HG03558 (cell line): ENCODE results near the gene SLMAP.

Experiments
- ATAC-seq: cut with Tn5 transposase; IDR thresholded peaks from one replicate; pipeline ENCODE4 v1.9.1; 2021; ENCODE audit warnings: moderate number of reproducible peaks; ENCODE audit not compliant: unreplicated experiment; ENCODE audit errors: extremely low read depth

The SLMAP gene

GRCh38 chr3:57952651-57953050 lies 196.5 kb downstream of the SLMAP start:
- no peak for ATAC-seq

- no peak for ATAC-seq
Measured at GRCh38 chr3:57953576-57953975, 197.5 kb downstream of the SLMAP start.

- no peak for ATAC-seq
Measured at GRCh38 chr3:57956119-57956832, 200.2 kb downstream of the SLMAP start.

DNA sequence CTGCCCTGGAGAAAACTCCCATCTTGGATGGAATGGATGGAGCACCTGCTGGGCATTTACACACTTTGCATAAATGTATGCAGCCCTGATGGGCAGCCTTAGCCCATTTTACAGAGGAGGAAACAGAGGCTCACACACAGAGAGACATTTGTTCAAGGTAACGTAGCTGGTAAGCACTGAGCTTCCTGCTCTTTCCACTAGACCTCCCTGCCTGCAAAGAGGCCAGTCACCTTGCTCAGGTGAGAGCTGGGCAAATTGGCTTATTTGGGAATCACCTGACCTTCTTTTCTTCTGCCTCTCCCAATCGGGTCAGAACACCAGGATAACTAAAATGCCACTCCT lies 200.7 kb downstream of the SLMAP start:
- no peak for ATAC-seq

- ATAC-seq, result no peak
Measured at GRCh38 chr3:57957824-57958223, 201.7 kb downstream of the SLMAP start.

DNA sequence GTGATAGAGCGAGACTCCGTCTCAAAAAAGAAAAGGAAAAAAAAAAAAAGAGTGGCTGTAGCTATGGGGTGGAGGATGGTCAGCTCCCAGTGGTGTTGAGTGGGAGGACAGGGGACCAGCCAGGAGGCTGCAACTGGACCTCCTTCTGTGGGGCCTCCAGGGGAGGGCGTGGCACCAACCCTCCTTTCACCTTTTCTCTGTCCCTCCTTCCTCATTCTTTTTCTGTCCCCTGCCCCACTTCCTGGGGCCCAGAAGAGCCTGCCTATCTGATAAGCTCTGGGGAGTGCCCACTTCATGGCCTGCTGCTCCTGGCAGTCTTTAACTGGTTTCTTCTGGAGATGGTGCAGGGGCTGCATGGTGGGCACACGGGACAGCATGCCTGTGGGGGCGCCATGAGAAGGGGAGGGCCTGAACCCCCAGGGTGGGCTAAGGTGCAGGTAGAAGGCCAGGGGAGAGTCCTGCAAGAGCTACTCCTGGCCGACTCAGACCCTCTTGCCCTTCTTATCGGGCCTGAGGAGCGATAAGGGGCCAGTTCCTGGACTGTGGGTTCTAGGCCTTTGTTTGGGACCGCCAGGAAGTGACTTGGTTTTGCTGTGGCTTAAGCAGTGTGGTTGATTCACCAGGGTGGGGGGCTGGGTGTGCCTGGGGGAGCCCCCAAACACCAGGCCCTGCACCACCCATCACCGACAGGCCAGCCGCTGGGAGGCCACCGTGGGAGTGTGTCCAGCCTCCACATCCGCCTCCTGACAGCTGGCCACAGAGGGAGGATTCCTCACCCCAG lies 202.7 kb downstream of the SLMAP start:
- no peak for ATAC-seq

DNA sequence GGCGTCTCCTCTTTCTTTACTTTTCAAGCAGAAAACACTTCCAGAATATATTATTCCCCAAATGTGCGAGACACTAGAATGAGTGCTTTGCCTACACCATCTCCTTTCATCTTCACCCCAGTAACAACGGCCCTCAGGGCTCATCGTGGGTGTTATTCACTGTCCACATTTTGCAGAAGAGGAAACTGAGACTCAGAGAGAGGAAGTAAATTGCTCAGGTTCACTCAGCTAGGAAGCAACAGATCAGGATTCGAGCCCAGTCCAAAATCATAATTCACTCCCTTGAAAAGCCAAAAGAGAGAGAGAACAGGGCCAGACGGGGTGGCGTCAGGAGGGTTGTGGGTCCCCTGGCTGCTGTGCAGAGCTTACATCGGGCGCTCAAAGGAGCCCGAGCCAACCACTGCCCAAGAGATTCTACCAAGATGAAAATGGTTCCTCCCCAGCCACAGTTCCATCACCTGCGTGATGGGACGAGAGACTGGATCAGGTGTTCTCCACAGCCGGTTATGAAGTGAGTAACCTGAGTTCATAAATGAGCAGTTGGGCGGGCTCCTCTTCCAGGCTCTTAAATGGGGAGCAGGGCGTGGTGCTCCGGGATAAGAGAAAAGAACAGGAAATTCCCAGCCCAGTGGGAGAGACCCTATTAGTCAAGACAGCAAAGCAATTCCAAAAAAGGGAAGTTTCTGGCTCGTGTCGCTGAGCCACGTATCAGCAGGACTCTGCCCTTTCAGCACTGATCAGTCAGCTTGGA lies 203.5 kb downstream of the SLMAP start:
- ATAC-seq, result no peak

GRCh38 chr3:57960174-57960505 lies 204.0 kb downstream of the SLMAP start:
- ATAC-seq, result no peak

DNA sequence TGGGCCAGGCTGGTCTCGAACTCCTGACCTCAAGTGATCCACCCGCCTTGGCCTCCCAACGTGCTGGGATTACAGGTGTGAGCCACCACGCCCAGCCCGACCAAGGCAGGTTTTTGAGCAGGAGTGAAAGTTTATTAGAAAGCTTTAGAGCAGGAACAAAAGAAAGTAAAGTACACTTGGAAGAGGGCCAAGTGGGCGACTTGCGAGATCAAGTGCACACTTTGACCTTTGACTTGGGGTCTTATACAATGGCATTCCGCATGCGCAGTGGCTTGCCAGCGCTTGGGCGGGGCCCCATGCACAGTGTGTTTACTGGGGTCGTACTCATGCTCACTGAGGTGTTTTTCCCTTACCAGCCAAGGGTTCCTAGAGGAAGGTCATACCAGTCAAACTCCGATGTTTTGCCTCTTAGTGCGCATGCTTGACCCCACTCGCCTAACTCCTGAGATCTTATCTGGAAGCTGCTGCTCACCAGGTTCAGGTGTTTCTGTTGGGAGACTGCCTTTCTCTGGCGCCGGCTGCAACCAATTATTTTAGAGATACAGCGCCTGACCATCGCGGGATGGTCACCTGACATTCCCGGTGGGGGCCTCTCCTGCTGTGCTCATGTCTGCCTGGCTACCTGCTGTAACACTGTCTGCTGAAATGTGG lies 205.2 kb downstream of the SLMAP start:
- ATAC-seq, result no peak

DNA sequence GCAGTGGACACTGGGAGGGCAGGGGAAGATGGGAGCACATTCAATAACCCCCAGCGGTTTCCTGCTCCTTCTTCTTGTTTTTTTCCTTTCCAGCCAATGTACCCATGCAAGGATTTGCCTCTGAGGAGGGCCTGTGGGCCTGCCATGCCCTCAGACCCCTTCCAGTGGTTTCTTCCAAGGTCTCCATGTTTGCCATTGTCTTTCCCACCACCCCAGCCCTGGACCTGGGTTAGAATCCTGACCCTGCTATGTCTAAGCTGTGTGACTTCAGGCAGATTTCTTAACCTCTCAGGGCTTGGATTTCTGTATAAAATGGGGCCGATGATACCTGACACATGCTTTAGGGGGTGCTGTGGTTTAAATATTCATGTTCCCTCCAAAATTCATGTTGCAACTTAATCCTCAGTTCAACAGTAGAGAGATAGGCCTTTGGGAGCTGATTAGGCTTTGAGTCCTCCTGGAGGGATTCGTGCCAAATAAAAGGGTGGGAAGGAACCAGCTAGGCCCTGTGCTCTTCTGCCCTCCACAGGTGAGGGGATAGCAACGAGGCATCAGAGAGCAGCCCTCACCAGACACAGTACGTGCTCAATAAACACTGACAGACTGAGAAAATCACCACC lies 205.8 kb downstream of the SLMAP start:
- no peak for ATAC-seq

- ATAC-seq, result no peak
Measured at GRCh38 chr3:57962448-57962834, 206.3 kb downstream of the SLMAP start.

DNA sequence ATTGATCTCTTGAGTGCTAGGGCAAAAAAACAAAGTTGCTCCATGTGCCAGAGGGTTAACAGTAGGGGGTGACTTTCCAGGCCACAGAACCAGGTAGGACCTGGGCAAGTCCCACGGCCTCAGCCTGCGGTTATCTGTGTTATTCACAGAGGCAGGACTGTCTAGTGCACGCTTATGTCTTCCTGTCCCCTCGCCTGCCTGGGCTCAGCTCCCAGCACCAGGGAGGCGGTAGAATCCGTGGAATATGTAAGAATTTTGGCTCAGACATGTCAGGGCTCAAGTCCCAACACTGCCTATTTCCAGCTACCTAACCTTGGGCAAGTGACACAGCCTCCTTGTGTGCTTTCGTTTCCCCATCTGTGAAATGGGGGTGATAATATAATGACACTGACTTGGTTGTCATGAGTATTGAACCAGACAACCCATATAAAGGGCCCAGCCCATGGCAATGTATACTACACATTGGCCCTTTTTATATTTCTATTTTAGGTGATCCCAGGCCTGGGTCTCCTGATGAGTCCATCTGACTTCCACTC lies 207.8 kb downstream of the SLMAP start:
- ATAC-seq, result no peak

GRCh38 chr3:57966829-57967228 lies 210.7 kb downstream of the SLMAP start:
- ATAC-seq, result no peak

- ATAC-seq, result no peak
Measured at GRCh38 chr3:57967590-57967989, 211.5 kb downstream of the SLMAP start.

GRCh38 chr3:57968501-57968900 lies 212.4 kb downstream of the SLMAP start:
- no peak for ATAC-seq

- no peak for ATAC-seq
Measured at GRCh38 chr3:57971975-57972374, 215.9 kb downstream of the SLMAP start.

GRCh38 chr3:57972531-57973111 lies 216.5 kb downstream of the SLMAP start:
- ATAC-seq, result no peak

DNA sequence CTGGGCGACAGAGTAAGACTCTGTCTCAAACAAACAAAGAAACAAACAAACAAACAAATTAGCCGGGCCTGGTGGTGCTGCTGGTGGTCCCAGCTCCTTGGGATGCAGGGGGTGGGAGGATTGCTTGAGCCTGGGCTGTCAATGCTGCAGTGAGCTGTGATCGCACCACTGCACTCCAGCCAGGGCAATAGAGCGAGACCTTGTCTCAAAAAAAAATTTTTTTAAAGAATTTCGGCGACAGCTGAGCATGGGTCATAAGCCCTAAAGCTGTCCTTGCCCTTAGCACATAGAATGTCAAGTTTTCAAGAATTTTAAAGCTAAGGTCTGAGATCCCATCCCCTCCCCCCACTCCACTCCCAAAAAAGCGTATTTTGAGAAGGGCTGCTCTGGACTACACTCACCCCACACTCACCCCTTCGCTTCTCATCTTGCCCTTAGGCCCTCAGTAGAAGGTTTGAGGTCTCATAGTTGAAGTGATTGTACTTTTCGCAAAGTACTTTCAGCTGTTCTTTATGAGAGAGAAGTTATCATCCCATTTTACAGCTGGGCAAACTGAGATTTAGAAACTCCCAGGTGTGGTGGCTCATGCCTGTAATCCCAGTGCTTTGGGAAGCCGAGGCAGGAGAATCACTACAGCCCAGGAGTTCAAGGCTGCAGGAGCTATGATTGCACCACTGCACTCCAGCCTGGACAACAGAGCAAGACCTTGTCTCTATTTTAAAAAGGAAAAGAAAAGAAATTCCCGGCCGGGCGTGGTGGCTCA lies 217.8 kb downstream of the SLMAP start:
- ATAC-seq, result no peak

- no peak for ATAC-seq
Measured at GRCh38 chr3:57974796-57975388, 218.8 kb downstream of the SLMAP start.
